Hepatocyte (in vitro differentiated cells): ENCODE data around the gene NR2C2. TPM values are rescaled to one million over a fixed set of nuclear protein-coding genes. Genes with fewer than 3 reads are reported as not detected.

Experiments used
- DNase-seq: peaks from one replicate; pipeline ENCODE4 v3.0.0-alpha.2; 2016; ENCODE audit warnings: low spot score
- H2AFZ ChIP-seq: fragments of 200-600 bp; sonication (generic); 2 replicates; pipeline ENCODE4 v1.6.0; 2016; ENCODE audit warnings: antibody characterized with exemption, mild to moderate bottlenecking
- H3K27ac ChIP-seq: fragments of 200-600 bp; sonication (generic); 2 replicates; pipeline ENCODE4 v1.5.1; 2016; ENCODE audit warnings: mild to moderate bottlenecking
- H3K27me3 ChIP-seq: fragments of 200-600 bp; sonication (generic); 2 replicates; pipeline ENCODE4 v1.6.1; 2016
- H3K36me3 ChIP-seq: fragments of 200-600 bp; sonication (generic); replicated peaks from 2 replicates; pipeline ENCODE4 v1.5.1; 2016; ENCODE audit warnings: low read depth; ENCODE audit not compliant: insufficient read depth
- H3K4me1 ChIP-seq: fragments of 200-600 bp; sonication (generic); 2 replicates; pipeline ENCODE4 v1.5.1; 2016; ENCODE audit warnings: mild to moderate bottlenecking, moderate library complexity; ENCODE audit not compliant: insufficient read depth
- H3K4me2 ChIP-seq: fragments of 200-600 bp; sonication (generic); 2 replicates; pipeline ENCODE4 v1.6.0; 2016
- H3K4me3 ChIP-seq: fragments of 200-600 bp; sonication (generic); 2 replicates; pipeline ENCODE4 v1.5.1; 2016; ENCODE audit warnings: mild to moderate bottlenecking
- H3K79me2 ChIP-seq: fragments of 200-600 bp; sonication (generic); 2 replicates; pipeline ENCODE4 v1.6.0; 2017; ENCODE audit warnings: mild to moderate bottlenecking
- H3K9me2 ChIP-seq: fragments of 200-600 bp; sonication (generic); replicated peaks from 2 replicates; pipeline ENCODE4 v1.6.0; 2017; ENCODE audit warnings: mild to moderate bottlenecking; ENCODE audit not compliant: insufficient read depth
- H3K9me3 ChIP-seq: fragments of 200-600 bp; sonication (generic); 2 replicates; pipeline ENCODE4 v1.5.1; 2016; ENCODE audit warnings: low read depth, mild to moderate bottlenecking
- H4K20me1 ChIP-seq: fragments of 200-600 bp; sonication (generic); 2 replicates; pipeline ENCODE4 v1.6.0; 2016; ENCODE audit warnings: mild to moderate bottlenecking; ENCODE audit not compliant: insufficient read depth, poor library complexity, severe bottlenecking
- EZH2 ChIP-seq: fragments of 200-600 bp; sonication (generic); IDR thresholded peaks from 2 replicates; pipeline ENCODE4 v1.6.1; 2016; ENCODE audit warnings: antibody characterized with exemption, mild to moderate bottlenecking, borderline replicate concordance
- EZH2phosphoT487 ChIP-seq: fragments of 200-600 bp; sonication (generic); IDR thresholded peaks from one replicate; pipeline ENCODE4 v1.6.1; 2018; ENCODE audit warnings: antibody characterized with exemption, mild to moderate bottlenecking, low read depth, moderate library complexity; ENCODE audit not compliant: unreplicated experiment, severe bottlenecking
- WGBS: methylation state at CpG from one replicate; pipeline ENCODE4 v1.1.6; 2016; ENCODE audit warnings: low lambda C conversion rate; ENCODE audit errors: missing lambda C conversion rate; 5-methylcytosine and 5-hydroxymethylcytosine counted together
- polyA plus RNA-seq: library from polyadenylated mRNA; unstranded; fragments of >200 nt; fragmentation: Nextera tagmentation; extraction: Ambion mirVana; gene quantifications from 2 replicates; pipeline ENCODE4 v1.2.1, GENCODE V29; 2016
- total RNA-seq: library from RNA; depleted of rRNA; stranded (reverse); fragments of >200 nt; gene quantifications from 2 replicates; pipeline ENCODE4 v1.2.3, GENCODE V29; 2014
- TF ChIP-seq, protein P1 (sequence below): fragments of 200-600 bp; sonication (generic); IDR thresholded peaks from 2 replicates; pipeline ENCODE4 v1.5.1; 2016; ENCODE audit warnings: antibody characterized with exemption, mild to moderate bottlenecking; ENCODE audit not compliant: poor library complexity

NR2C2 gene
- total and polyA plus RNA-seq, 2 experiments from 2014 or later, result 14.7 to 29.6 TPM

DNA sequence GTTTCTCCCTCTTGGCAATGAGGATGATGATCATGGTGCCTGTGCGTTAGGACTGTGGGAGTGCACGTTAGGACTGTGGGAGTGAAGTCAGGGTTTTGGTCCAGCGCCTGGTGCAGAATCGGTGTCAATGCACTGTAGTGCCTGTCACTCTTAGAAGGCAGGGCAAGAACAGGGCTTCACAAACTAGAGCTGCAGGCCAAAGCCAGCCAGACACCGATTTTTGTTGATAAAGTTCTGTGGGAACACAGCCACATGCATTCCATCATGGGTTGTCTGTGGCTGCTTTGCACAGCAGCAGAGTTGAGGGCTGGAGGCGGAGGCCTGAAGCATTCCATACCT lies 32.6 kb upstream of the NR2C2 start:
- no peak overlapping the region for H2AFZ ChIP-seq
- TF ChIP-seq, protein P1, sequence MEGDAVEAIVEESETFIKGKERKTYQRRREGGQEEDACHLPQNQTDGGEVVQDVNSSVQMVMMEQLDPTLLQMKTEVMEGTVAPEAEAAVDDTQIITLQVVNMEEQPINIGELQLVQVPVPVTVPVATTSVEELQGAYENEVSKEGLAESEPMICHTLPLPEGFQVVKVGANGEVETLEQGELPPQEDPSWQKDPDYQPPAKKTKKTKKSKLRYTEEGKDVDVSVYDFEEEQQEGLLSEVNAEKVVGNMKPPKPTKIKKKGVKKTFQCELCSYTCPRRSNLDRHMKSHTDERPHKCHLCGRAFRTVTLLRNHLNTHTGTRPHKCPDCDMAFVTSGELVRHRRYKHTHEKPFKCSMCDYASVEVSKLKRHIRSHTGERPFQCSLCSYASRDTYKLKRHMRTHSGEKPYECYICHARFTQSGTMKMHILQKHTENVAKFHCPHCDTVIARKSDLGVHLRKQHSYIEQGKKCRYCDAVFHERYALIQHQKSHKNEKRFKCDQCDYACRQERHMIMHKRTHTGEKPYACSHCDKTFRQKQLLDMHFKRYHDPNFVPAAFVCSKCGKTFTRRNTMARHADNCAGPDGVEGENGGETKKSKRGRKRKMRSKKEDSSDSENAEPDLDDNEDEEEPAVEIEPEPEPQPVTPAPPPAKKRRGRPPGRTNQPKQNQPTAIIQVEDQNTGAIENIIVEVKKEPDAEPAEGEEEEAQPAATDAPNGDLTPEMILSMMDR, result no peak
- no peak for TF ChIP-seq EZH2
- TF ChIP-seq EZH2phosphoT487, result no peak
- DNase-seq, result no peak
- H3K9me2 ChIP-seq, result no peaks in the 10 kb centered on the region
- no peaks in the 10 kb centered on the region for H3K27me3 ChIP-seq
- no peak overlapping the region for H3K27ac ChIP-seq
- H4K20me1 ChIP-seq, result no peaks in the 10 kb centered on the region
- H3K4me1 ChIP-seq, result no peaks in the 10 kb centered on the region
- WGBS, result 64% methylated on average over 6 of the region's 6 CpGs
- H3K4me2 ChIP-seq, result no peak overlapping the region
- H3K79me2 ChIP-seq, result no peaks in the 10 kb centered on the region
- H3K9me3 ChIP-seq, result no peaks in the 10 kb centered on the region
- H3K36me3 ChIP-seq, result no peaks in the 10 kb centered on the region
- no peak overlapping the region for H3K4me3 ChIP-seq

- H3K36me3 ChIP-seq, result no peaks in the 10 kb centered on the region
- no peaks in the 10 kb centered on the region for H3K27me3 ChIP-seq
- WGBS, result 85% methylated on average over 3 of the region's 3 CpGs
- H3K4me1 ChIP-seq, result no peaks in the 10 kb centered on the region
- no peaks in the 10 kb centered on the region for H3K9me3 ChIP-seq
- no peak for TF ChIP-seq EZH2
- TF ChIP-seq, protein P1, result peak; percentile 26
- no peak overlapping the region for H3K4me2 ChIP-seq
- H2AFZ ChIP-seq, result no peak overlapping the region
- no peaks in the 10 kb centered on the region for H3K9me2 ChIP-seq
- H3K27ac ChIP-seq, result no peak overlapping the region
- no peak overlapping the region for H3K4me3 ChIP-seq
- no peaks in the 10 kb centered on the region for H3K79me2 ChIP-seq
- no peaks in the 10 kb centered on the region for H4K20me1 ChIP-seq
- no peak for DNase-seq
Measured at GRCh38 chr3:14915636-14916222, 31.7 kb upstream of the NR2C2 start.

DNA sequence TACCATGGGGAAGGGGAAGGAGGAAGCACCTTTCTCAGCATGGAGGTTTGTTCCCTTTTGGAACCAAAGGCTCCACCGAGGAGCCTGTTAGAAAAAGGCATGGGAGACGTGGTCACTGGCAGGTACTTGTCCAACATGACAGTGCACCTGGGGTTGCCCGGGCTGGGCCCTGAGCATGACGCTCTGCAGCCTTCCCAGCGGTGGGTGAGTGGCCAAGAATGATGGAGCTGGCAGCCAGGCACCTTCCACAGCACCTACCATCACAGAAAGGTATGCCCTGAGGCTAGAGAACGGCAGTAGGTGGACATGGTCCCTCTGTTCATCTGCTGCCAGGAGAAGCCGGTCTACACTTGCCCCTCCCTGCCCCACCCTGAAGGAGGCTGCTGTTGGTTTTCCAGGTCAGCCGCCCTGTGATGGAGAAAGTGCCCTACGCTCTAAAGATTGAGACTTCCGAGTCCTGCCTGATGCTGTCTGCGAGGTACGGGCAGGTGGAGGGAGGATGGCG lies 29.0 kb upstream of the NR2C2 start:
- Histone ChIP-seq H3K79me2 (no peaks in the 10 kb centered on the region), H3K9me2 (no peaks in the 10 kb centered on the region), H3K4me1 (no peaks in the 10 kb centered on the region), H2AFZ (no peak overlapping the region), H3K27ac (no peak overlapping the region), H3K9me3 (no peaks in the 10 kb centered on the region), H3K4me2 (no peak overlapping the region), H3K36me3 (no peaks in the 10 kb centered on the region), H3K27me3 (no peaks in the 10 kb centered on the region), H4K20me1 (no peaks in the 10 kb centered on the region), H3K4me3 (no peak overlapping the region)
- 90% methylated on average over 13 of the region's 13 CpGs for WGBS
- TF ChIP-seq, protein P1, result no peak
- TF ChIP-seq EZH2phosphoT487 (no peak), EZH2 (no peak)
- no peak for DNase-seq
